Osteoblast (primary cell): ENCODE results near the gene EGR2. TPM values are rescaled to one million over a fixed set of nuclear protein-coding genes. Genes with fewer than 3 reads are reported as not detected.

Source experiments
- DNase-seq: peaks from one replicate; pipeline ENCODE4 v3.0.0; 2011; ENCODE audit warnings: low spot score, mixed read lengths; ENCODE audit not compliant: insufficient read length; ENCODE audit errors: missing footprints
- H2AFZ ChIP-seq: 2 replicates; pipeline ENCODE4 v1.6.0; 2011; ENCODE audit warnings: mild to moderate bottlenecking, low read length
- H3K27ac ChIP-seq: 2 replicates; pipeline ENCODE4 v1.5.1; 2011; ENCODE audit warnings: mild to moderate bottlenecking, low read depth, low read length, moderate library complexity
- H3K27me3 ChIP-seq: 2 replicates; pipeline ENCODE4 v1.6.0; 2012; ENCODE audit warnings: mild to moderate bottlenecking, control low read depth, inconsistent platforms, low read length, moderate library complexity; ENCODE audit not compliant: insufficient read depth
- H3K36me3 ChIP-seq: 2 replicates; pipeline ENCODE4 v1.5.1; 2011; ENCODE audit warnings: mild to moderate bottlenecking, low read length, control low read depth, moderate library complexity; ENCODE audit not compliant: insufficient read depth
- H3K4me1 ChIP-seq: 2 replicates; pipeline ENCODE4 v1.5.1; 2011; ENCODE audit warnings: mild to moderate bottlenecking, low read length, control low read depth, moderate library complexity; ENCODE audit not compliant: insufficient read depth
- H3K4me2 ChIP-seq: 2 replicates; pipeline ENCODE4 v1.6.0; 2011; ENCODE audit warnings: mild to moderate bottlenecking, low read length; ENCODE audit not compliant: insufficient read depth
- H3K4me3 ChIP-seq: fragments of 200-600 bp; sonication (generic); 3 replicates; pipeline ENCODE4 v1.5.1; 2012; ENCODE audit warnings: mild to moderate bottlenecking, low read length, inconsistent platforms; ENCODE audit not compliant: insufficient read depth
- H3K79me2 ChIP-seq: 2 replicates; pipeline ENCODE4 v1.6.0; 2012; ENCODE audit warnings: mild to moderate bottlenecking, low read length, control low read depth, inconsistent platforms; ENCODE audit not compliant: insufficient read depth
- H3K9me3 ChIP-seq: 2 replicates; pipeline ENCODE4 v1.5.1; 2011; ENCODE audit warnings: low read depth, low read length, control low read depth
- H4K20me1 ChIP-seq: 2 replicates; pipeline ENCODE4 v1.6.0; 2012; ENCODE audit warnings: mild to moderate bottlenecking, low read length, control low read depth; ENCODE audit not compliant: insufficient read depth
- total RNA-seq: library from RNA; depleted of rRNA; stranded (reverse); fragments of >200 nt; gene quantifications from 2 replicates; pipeline ENCODE4 v1.2.3, GENCODE V29; 2012
- TF ChIP-seq, protein P1 (sequence below): IDR thresholded peaks from 2 replicates; pipeline ENCODE4 v1.5.1; 2011; ENCODE audit warnings: mild to moderate bottlenecking, low read depth, low read length, moderate library complexity; ENCODE audit errors: extremely low read depth

EGR2 gene
- total RNA-seq, 1 donor = 3.6 TPM

GRCh38 chr10:62830679-62831078 is 14.5 kb upstream of the EGR2 start:
- peaks cover 4% of the 10 kb centered on the region for H3K4me1 ChIP-seq
- TF ChIP-seq, protein P1, sequence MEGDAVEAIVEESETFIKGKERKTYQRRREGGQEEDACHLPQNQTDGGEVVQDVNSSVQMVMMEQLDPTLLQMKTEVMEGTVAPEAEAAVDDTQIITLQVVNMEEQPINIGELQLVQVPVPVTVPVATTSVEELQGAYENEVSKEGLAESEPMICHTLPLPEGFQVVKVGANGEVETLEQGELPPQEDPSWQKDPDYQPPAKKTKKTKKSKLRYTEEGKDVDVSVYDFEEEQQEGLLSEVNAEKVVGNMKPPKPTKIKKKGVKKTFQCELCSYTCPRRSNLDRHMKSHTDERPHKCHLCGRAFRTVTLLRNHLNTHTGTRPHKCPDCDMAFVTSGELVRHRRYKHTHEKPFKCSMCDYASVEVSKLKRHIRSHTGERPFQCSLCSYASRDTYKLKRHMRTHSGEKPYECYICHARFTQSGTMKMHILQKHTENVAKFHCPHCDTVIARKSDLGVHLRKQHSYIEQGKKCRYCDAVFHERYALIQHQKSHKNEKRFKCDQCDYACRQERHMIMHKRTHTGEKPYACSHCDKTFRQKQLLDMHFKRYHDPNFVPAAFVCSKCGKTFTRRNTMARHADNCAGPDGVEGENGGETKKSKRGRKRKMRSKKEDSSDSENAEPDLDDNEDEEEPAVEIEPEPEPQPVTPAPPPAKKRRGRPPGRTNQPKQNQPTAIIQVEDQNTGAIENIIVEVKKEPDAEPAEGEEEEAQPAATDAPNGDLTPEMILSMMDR = no peak
- no peak overlapping the region for H3K4me2 ChIP-seq
- no peaks in the 10 kb centered on the region for H3K36me3 ChIP-seq
- H3K79me2 ChIP-seq = no peaks in the 10 kb centered on the region
- no peak for DNase-seq
- no peak overlapping the region for H2AFZ ChIP-seq
- H3K27ac ChIP-seq = no peak overlapping the region
- H3K4me3 ChIP-seq = no peak overlapping the region
- H3K27me3 ChIP-seq = no peaks in the 10 kb centered on the region
- H4K20me1 ChIP-seq = no peaks in the 10 kb centered on the region
- H3K9me3 ChIP-seq = no peaks in the 10 kb centered on the region

DNA sequence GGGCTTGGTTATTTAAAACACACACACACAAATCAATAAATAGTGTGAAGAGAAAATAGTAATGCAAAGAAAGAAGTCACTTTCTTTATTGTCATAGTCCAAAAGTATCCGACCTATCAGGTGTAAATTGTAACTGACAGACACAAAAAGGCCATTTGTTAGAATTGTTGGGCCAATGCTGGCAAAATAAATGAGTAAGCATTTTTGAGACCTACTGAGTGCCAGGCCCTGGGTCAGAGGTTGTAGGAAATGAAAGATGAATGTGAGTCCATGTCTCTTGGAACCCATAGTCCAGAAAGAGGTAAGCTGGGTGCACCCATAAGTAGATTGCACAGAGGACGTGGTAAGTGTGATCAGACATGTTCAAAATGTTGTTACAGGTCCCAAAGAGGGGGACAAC is 13.5 kb upstream of the EGR2 start:
- Histone ChIP-seq H3K36me3 (no peaks in the 10 kb centered on the region), H3K9me3 (no peaks in the 10 kb centered on the region), H3K4me1 (peaks cover 4% of the 10 kb centered on the region), H2AFZ (no peak overlapping the region), H3K79me2 (no peaks in the 10 kb centered on the region), H3K27ac (no peak overlapping the region), H3K4me3 (no peak overlapping the region), H4K20me1 (no peaks in the 10 kb centered on the region), H3K27me3 (no peaks in the 10 kb centered on the region), H3K4me2 (no peak overlapping the region)
- TF ChIP-seq, protein P1 = no peak
- DNase-seq = peak; percentile 37

DNA sequence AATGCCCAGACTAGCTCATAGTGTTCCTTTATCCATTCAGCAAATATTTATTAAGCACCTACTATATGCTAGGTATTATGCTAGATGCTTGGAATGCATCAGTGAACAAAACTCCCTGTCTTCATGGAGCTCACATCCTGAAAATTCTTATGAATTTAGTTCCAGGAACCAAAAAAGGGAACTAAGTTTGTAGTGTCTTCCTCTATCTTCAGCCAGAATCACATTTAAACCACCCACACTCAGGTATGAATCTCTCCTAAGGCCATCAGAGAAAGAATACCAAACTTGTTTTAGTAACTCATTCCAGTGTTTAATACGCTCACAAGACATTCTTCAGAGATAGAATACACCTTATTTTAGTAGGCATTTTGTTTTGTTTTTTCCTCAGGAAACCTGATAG is 10.1 kb upstream of the EGR2 start:
- TF ChIP-seq, protein P1 = no peak
- no peak for DNase-seq
- no peaks in the 10 kb centered on the region for H3K36me3 ChIP-seq
- no peaks in the 10 kb centered on the region for H3K9me3 ChIP-seq
- H3K27ac ChIP-seq = no peak overlapping the region
- no peaks in the 10 kb centered on the region for H3K79me2 ChIP-seq
- H4K20me1 ChIP-seq = no peaks in the 10 kb centered on the region
- no peak overlapping the region for H3K4me3 ChIP-seq
- H3K4me1 ChIP-seq = no peaks in the 10 kb centered on the region
- H2AFZ ChIP-seq = no peak overlapping the region
- peaks cover 12% of the 10 kb centered on the region for H3K27me3 ChIP-seq
- H3K4me2 ChIP-seq = no peak overlapping the region

DNA sequence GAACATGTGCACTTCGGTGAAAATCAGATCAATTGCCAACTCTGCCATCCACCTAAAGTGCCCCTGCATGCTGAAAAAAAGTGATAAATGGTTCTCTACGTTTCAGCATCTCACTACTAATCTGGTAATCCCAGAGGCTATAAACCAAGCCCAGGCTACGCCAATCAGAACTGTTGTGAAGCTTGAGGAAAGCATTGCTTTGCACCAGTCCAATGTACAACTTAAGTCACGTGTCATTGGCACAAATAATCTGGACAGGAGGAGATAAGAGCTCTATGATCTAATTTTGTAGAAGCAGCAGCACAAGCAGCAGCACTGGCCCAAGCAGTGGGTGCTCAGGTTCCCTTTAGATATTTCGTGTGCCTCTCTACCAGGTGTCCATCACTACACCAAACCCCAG is 4.4 kb upstream of the EGR2 start:
- no peak overlapping the region for H3K27ac ChIP-seq
- H3K27me3 ChIP-seq = peaks cover 41% of the 10 kb centered on the region
- H3K9me3 ChIP-seq = no peaks in the 10 kb centered on the region
- no peak overlapping the region for H2AFZ ChIP-seq
- no peaks in the 10 kb centered on the region for H4K20me1 ChIP-seq
- no peak overlapping the region for H3K4me2 ChIP-seq
- peaks cover 22% of the 10 kb centered on the region for H3K4me1 ChIP-seq
- no peaks in the 10 kb centered on the region for H3K36me3 ChIP-seq
- no peak overlapping the region for H3K4me3 ChIP-seq
- TF ChIP-seq, protein P1 = no peak
- H3K79me2 ChIP-seq = no peaks in the 10 kb centered on the region
- DNase-seq = no peak
